GM18499 (cell line): ENCODE results near the gene CTBP1.

ENCODE experiments used
- ATAC-seq: cut with Tn5 transposase; IDR thresholded peaks from one replicate; pipeline ENCODE4 v1.9.1; 2021; ENCODE audit warnings: moderate number of reproducible peaks; ENCODE audit not compliant: insufficient read depth, unreplicated experiment

Gene CTBP1

DNA sequence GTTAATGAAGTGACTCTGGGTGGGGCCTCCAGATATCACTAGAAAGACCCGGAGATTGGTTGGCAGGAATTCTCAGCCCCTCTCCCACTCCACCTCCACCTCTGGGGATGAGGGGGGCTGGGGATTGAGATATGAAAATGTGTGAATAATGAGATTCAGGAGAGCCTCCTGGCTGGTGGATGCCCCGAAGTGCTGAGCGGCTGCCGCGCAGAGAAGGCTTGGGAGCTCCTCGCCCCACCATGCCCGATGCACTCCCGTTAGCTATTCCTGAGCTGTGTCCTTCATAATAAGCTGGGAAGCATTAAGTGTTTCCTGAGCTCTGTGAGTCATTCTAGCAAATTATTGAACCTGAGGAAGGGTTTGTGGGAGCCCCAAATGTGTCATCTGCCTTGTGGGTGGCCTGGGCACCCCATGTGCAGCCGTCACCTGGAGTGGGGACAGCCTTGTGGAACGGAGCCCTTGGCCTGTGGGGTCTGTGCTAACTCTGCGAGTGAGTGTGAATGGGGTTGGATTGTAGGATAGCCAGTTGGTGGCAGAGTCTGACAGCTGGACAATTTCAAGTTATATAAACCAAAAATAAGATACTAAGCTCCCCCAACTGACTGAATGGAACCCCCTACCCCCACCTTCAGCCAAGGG, 36.3 kb upstream of the CTBP1 start:
- no peak for ATAC-seq

DNA sequence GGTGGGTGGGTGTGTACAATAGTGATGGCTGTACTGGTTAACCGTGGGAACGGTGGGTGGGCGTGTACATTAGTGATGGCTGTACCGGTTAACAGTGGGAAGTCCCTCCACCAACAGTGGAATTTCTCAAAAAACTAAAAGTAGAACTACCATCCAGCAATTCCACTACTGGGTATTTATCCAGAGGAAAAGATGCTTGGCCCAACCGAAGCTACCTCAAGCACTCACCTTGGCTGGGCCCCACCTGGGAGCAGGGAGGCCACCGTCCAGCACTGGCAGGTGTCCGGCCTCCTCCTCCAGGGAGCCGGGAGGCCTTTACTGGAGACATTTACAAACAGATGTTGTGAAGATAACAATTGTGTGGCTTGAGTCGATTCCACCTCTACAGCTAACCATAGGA, 34.8 kb upstream of the CTBP1 start:
- ATAC-seq = no peak

DNA sequence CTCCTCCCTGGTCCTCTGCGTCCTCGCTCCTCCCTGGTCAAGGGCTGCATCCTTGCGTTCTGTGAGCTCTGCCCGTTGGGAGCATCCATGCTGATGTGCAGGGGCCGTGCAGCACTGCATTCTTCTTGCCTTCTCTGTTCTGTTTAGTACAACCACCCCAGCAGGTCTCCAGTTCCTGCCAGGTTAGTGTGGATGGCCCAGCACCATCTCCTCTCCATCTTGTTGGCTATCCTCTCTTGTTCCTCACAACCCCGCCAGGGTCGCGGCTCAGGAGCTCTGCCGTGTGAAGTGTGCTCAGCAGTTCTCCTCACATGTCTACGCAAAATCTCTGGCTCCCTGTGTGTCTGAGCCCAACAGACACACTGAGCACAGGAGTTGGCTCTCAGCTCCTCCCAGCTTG, 30.3 kb upstream of the CTBP1 start:
- ATAC-seq = no peak

- ATAC-seq = no peak
Observed at GRCh38 chr4:1277667-1278665, 29.0 kb upstream of the CTBP1 start.

GRCh38 chr4:1276984-1277383, 28.1 kb upstream of the CTBP1 start:
- ATAC-seq = no peak

DNA sequence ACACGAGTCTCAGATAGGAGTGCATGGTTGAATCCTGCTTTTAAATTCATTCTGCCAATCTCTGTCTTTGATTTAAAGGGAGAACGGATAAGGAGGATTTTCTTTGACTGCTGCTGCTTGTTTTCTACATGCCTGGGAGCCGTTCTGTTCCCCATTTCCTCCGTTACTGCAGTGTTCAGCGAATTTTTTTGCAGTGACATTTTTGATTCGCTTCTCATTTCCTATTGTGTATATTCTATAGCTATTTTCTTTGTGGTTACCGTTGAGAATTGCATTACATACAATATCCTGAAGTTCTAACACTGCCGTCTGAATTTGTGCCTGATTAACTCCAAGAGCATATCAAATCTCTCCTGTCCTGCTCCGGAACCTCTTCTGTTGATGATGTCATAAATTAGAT, 25.9 kb upstream of the CTBP1 start:
- ATAC-seq = no peak

GRCh38 chr4:1271686-1272085, 22.8 kb upstream of the CTBP1 start:
- ATAC-seq = no peak

DNA sequence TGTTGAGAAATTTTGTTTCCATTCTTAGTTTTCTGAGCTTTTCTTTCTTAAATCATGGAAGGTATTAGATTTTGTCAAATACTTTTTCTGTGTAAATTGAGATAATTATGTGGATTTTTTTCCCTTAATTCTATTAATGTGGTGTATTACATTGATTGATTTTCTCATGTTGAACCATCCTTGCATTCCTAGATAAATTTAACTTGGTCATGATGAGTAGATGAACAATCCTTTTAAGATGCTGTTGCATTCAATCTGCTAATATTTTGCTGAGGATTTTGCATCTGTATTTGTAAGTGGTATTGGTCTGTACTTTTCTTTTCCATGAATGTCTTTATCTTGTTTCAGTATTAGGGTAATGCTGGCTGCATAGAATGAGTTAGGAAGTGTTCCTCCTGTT, 20.3 kb upstream of the CTBP1 start:
- ATAC-seq = no peak

- no peak for ATAC-seq
Observed at GRCh38 chr4:1266881-1267763, 18.2 kb upstream of the CTBP1 start.

DNA sequence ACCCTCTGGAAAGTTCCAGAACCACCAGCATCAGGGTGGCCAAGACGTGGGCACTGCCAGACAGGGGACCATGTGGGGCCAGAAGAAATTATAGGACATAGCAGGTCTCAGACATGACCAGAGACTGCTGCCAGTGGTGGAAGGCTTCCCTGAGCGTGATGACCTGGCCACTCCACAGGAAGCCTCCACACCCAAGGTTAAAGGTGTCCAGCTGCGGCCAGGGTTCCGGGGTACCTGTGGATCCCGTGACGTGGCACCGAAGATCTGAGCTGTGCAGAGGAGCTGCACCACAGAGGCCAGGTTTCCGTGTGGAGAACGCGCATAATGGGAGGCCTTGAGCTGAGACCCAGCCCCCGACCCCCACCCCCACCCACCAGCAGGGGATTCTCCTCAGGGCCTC, 16.4 kb upstream of the CTBP1 start:
- no peak for ATAC-seq

GRCh38 chr4:1264942-1265341, 16.0 kb upstream of the CTBP1 start:
- ATAC-seq = no peak

- no peak for ATAC-seq
Observed at GRCh38 chr4:1261107-1261928, 12.4 kb upstream of the CTBP1 start.

- no peak for ATAC-seq
Observed at GRCh38 chr4:1260418-1261106, 11.6 kb upstream of the CTBP1 start.

- ATAC-seq = no peak
Observed at GRCh38 chr4:1259966-1260365, 11.0 kb upstream of the CTBP1 start.

GRCh38 chr4:1258457-1258856, 9.5 kb upstream of the CTBP1 start:
- ATAC-seq = no peak

DNA sequence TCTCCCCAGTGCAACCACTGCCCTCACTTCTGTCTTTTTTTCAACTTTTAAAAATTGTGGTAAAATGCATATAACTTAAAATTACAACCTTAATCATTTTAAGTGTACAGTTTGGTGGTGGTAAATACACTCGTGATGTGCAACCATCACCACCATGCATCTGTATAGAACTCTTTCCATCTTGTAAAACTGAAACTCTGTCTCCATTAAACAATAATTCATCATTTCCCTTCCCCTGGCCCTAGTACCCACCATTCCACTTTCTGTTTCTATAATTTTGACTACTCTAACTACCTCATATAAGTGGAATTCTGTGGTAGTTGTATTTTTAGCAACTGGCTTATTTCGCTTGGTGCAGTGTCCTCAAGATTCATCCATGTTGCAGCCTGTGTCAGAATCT, 6.8 kb upstream of the CTBP1 start:
- ATAC-seq = no peak

DNA sequence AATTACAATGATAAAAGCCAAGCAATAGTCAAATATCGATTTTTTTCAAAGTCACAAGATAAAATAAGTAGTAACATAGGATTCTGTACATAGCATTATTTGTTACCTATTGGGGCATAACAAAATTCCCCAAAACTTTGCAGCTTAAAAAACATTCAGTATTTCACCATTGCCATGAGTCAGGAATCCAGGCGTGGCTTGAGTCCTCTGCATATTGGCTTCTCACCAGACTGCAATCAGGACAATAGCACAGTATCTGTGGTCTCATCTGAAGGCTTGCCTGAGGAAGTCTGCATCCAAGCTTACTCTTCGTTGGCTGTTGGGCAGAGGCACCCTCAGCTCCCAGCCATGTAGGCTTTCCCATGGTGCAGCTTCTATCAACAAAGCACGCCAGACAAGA, 6.2 kb upstream of the CTBP1 start:
- no peak for ATAC-seq

DNA sequence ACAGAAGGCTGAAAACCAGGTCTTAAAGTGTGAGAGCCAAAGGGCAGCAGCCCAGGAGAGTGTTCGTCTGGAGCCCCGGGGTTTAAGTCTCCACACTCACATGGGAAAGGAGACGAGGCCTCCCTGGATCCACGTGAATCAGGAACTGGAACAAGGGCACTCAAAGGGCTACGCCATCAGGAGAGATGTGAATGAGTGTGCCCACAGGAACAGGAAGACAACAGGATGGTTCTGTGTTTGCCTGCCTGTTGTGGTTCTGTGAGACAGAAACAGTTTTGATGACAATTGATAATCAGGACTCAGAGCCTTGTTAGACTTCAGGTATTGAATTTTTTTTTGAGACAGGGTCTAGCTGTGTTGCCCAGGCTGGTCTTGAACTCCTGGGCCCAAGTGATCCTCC, 4.9 kb upstream of the CTBP1 start:
- no peak for ATAC-seq

- no peak for ATAC-seq
Observed at GRCh38 chr4:1252928-1253492, 4.1 kb upstream of the CTBP1 start.
